SKM-1 treated with dmso at 0.1 percent for 144 hours (cell line): ENCODE data around the gene PIH1D1.

Source experiments
- DNase-seq: peaks from one replicate; lab custom pipeline; 2025; ENCODE audit not compliant: unreplicated experiment; lab: John Stamatoyannopoulos, UW

Gene PIH1D1

GRCh38 chr19:49436381-49437017 is 15.1 kb downstream of the PIH1D1 start:
- no peak for DNase-seq

- DNase-seq: no peak
Observed at GRCh38 chr19:49435670-49436069, 15.9 kb downstream of the PIH1D1 start.

- DNase-seq: no peak
Observed at GRCh38 chr19:49434907-49435583, 16.6 kb downstream of the PIH1D1 start.

GRCh38 chr19:49433240-49433901 is 18.2 kb downstream of the PIH1D1 start:
- DNase-seq: no peak

GRCh38 chr19:49432141-49433073 is 19.2 kb downstream of the PIH1D1 start:
- no peak for DNase-seq

GRCh38 chr19:49431330-49431749 is 20.3 kb downstream of the PIH1D1 start:
- no peak for DNase-seq

GRCh38 chr19:49430678-49431329 is 20.8 kb downstream of the PIH1D1 start:
- DNase-seq: no peak

GRCh38 chr19:49430172-49430677 is 21.4 kb downstream of the PIH1D1 start:
- DNase-seq: no peak

- DNase-seq: no peak
Observed at GRCh38 chr19:49428547-49429451, 22.8 kb downstream of the PIH1D1 start.

GRCh38 chr19:49427855-49428546 is 23.6 kb downstream of the PIH1D1 start:
- no peak for DNase-seq

- no peak for DNase-seq
Observed at GRCh38 chr19:49427339-49427738, 24.3 kb downstream of the PIH1D1 start.

GRCh38 chr19:49425922-49426592 is 25.6 kb downstream of the PIH1D1 start:
- DNase-seq: no peak

- DNase-seq: no peak
Observed at GRCh38 chr19:49425178-49425577, 26.4 kb downstream of the PIH1D1 start, which contains the start of gene GFY. TSS of gene GFY (plus strand) at chr19:49425388. CDS start at chr19:49426431, 1,043 bp downstream.

GRCh38 chr19:49423985-49424303 is 27.7 kb downstream of the PIH1D1 start:
- DNase-seq: no peak

- DNase-seq: no peak
Observed at GRCh38 chr19:49423071-49423984, 28.3 kb downstream of the PIH1D1 start, which contains the start of gene PTH2. TSS of gene PTH2 (minus strand) at chr19:49423441. CDS start at chr19:49423339, 102 bp downstream.

- no peak for DNase-seq
Observed at GRCh38 chr19:49422407-49423070, 29.1 kb downstream of the PIH1D1 start.

GRCh38 chr19:49421878-49422202 is 29.8 kb downstream of the PIH1D1 start:
- no peak for DNase-seq
